GM21619 (cell line): ENCODE measurements around the gene ALDH3B1.

Experiments
- ATAC-seq: cut with Tn5 transposase; IDR thresholded peaks from one replicate; pipeline ENCODE4 v1.9.1; 2021; ENCODE audit not compliant: unreplicated experiment

The ALDH3B1 gene

GRCh38 chr11:67997475-67997921, 12.6 kb upstream of the ALDH3B1 start:
- no peak for ATAC-seq

- no peak for ATAC-seq
Measured at GRCh38 chr11:67998150-67999045, 11.7 kb upstream of the ALDH3B1 start.

- ATAC-seq, result no peak
Measured at GRCh38 chr11:67999201-67999629, 10.9 kb upstream of the ALDH3B1 start.

GRCh38 chr11:67999704-68000103, 10.4 kb upstream of the ALDH3B1 start:
- ATAC-seq, result no peak

- ATAC-seq, result peak; percentile 9
Measured at GRCh38 chr11:68002575-68002937, 7.6 kb upstream of the ALDH3B1 start.

- ATAC-seq, result peak; percentile 44
Measured at GRCh38 chr11:68002938-68003845, 6.9 kb upstream of the ALDH3B1 start.

- peak; percentile 40 for ATAC-seq
Measured at GRCh38 chr11:68003846-68004550, 6.1 kb upstream of the ALDH3B1 start, which contains the start of gene UNC93B1. UNC93B1 (minus strand) TSS chr11:68004097; CDS start chr11:68004043, 54 bp downstream.

- no peak for ATAC-seq
Measured at GRCh38 chr11:68004551-68005335, 5.4 kb upstream of the ALDH3B1 start.

GRCh38 chr11:68006606-68007166, 3.4 kb upstream of the ALDH3B1 start:
- no peak for ATAC-seq

- no peak for ATAC-seq
Measured at GRCh38 chr11:68007498-68008380, 2.4 kb upstream of the ALDH3B1 start.

GRCh38 chr11:68008381-68009337, 1.5 kb upstream of the ALDH3B1 start:
- no peak for ATAC-seq

GRCh38 chr11:68009391-68010089, 587 bp upstream of the ALDH3B1 start:
- ATAC-seq, result no peak

- no peak for ATAC-seq
Measured at GRCh38 chr11:68011051-68011943, 1.2 kb downstream of the ALDH3B1 start.

GRCh38 chr11:68012044-68012842, 2.1 kb downstream of the ALDH3B1 start:
- no peak for ATAC-seq
